GM19035 (cell line): Measurements from ENCODE around the gene WDR77.
A peak's percentile ranks its signal among the peaks of the same experiment; 100 is the strongest.

Experiments
- ATAC-seq: cut with Tn5 transposase; IDR thresholded peaks from one replicate; pipeline ENCODE4 v1.9.1; 2021; ENCODE audit not compliant: unreplicated experiment

WDR77 gene

GRCh38 chr1:111470596-111470995 lies 21.5 kb upstream of the WDR77 start:
- ATAC-seq, result no peak

DNA sequence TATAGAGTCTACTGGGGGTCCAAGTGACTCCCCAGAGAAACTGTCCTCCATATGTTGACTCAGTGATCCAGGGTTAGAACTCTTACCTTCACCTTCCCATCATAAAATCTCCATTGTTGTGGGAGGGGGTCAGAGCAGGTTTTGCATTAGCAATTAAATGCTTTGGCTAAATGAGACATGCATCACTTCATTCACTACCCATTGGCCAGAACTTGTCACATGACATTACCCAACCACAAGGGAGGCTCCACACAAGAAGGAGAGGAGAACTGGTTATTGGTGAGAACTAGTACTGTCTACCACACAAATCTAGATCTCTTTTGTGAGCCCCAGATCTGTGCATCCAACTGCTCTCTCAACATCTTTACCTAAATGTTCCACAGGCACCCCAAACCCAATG lies 20.5 kb upstream of the WDR77 start:
- no peak for ATAC-seq

GRCh38 chr1:111468717-111469100 lies 19.7 kb upstream of the WDR77 start:
- no peak for ATAC-seq

GRCh38 chr1:111467865-111468716 lies 19.0 kb upstream of the WDR77 start:
- ATAC-seq, result no peak

DNA sequence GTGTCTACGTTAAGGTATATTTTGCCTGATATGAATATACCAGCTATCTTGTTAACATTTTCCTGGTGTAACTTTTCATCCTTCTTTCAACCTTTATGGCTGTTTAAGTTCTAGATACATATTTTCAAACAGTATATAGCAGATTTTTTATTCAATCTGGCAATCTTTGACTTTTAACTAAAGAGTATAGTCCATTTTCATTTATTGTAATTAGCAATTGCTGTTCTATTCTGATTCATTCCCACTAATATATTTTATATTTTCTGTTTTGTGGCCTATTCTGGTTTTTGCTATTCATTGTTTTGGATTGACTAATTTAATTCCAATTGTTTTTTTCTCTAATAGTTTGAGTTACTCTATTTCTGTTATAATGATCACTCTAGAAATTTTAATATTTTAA lies 17.4 kb upstream of the WDR77 start:
- no peak for ATAC-seq

DNA sequence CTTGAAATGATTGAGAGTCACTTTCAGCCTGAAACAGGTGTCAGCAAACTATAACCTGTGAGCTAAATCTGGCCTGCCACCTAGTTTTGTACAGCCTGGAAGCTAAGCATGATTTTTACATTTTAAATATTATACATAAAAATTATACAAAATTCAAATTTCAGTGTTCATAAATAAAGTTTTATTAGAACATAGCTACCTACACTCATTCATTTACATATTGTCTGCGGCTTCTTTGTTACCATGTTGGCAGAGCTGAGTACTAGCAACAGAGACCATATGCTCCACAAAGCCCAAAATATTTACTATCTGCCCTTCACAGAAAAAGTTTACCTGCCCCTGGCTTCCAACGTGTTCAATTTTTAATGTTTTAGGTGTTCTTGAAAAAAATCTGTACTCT lies 16.7 kb upstream of the WDR77 start:
- ATAC-seq, result no peak

DNA sequence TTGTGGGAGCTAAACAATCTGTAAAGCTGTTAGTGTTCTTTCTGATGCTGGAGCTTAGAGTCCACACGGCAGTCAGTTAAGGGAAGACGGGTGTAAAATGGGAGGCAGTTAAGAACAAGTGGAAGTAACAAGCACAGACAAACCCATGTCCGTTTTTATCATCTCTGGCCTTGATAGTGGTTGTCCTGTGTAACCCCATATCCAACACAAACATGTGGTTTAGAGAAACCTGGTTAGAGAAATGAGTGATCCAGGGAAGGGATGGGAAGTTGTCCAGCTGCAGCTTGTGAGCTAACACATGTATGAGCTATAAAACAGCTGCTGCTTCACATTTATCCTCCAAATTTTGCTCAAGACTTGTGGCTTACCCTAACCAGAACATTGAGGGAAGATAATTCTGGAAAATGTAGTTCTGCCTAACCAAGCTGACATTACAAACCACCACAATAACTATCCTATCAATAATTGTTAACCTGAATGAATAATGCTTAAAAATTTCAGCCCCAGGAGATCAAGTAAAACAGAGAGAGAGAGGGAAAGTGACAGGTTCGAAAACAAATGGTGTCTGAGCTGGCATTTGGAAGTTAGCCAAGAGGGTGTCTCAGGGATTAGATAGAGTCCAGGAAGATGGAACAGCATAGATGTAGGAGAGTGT lies 14.1 kb upstream of the WDR77 start:
- no peak for ATAC-seq

- ATAC-seq, result no peak
These were observed 13.4 kb upstream of the WDR77 start for GRCh38 chr1:111462370-111463028.

DNA sequence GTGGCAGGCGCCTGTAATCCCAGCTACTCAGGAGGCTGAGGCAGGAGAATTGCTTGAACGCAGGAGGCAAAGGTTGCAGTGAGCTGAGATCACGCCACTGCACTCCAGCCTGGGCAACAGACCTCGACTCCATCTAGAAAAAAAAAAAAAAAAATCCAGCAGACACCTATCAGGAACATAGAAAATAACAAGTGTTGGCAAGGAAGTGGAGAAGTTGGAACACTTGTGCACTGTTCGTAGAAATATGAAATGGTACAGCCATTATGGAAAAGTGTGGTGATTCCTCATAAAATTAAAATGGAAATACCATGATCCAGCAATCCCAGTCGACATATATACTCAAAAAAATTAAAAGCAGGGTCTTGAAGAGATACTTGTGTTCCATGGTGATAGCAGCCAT lies 12.7 kb upstream of the WDR77 start:
- ATAC-seq, result no peak

DNA sequence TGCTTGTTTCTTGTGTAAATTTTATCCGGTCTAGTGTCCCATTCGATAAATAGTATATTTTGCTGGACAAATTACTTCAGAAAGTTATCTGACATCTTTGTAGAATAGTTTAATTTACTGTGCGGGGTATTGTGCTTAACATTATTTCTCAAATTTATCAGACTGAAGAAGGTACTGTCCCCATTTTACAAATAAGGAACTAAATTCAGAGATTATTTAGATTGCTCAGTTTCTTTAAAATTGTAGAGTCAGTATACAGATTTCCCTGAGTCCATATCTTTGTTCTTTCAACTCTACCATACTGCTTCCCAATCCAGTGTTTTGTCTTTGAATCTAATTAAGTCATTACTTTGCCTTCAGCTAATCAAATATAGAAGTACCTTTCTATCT lies 6.6 kb upstream of the WDR77 start:
- no peak for ATAC-seq

GRCh38 chr1:111454859-111455641 lies 6.0 kb upstream of the WDR77 start:
- ATAC-seq, result no peak

DNA sequence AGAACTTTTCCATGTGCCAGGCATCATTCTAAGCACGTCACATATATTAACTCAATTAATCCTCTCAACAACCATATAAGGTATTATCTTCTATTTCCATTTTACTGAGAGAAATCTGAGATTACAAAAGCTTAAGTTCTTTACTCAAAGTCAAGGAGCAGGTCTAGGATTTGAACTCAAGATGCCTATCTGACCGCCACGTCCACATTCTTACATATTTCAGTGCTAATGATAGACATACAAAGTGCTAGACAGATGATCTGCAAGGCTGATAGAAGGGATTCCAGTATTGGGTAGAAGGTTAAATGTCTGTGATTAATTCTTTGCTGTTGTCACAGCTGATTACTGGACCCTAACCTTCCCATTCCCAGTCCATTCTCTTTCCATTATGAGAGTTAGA lies 4.7 kb upstream of the WDR77 start:
- ATAC-seq, result no peak

DNA sequence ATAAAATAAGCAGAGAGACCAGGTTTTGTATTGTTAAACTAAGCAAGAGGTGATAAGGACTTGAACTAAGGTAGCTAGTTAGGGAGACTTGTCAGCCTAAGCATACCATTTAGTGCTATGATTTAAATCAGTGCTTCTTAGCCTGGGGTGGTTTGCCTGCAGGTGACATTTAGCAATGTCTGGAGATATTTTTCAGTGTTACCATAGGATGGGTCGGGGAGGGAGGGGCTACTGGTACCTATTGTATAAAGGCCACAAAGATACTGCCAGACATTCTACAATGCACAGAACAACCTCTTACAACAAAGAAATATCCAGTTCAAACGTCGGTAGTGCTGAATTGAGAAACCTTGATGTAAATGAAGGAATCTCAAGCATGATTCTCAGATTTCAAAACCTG lies 3.5 kb upstream of the WDR77 start:
- ATAC-seq, result no peak

GRCh38 chr1:111450185-111450584 lies 1.1 kb upstream of the WDR77 start:
- ATAC-seq, result no peak

GRCh38 chr1:111449703-111450017 lies 604 bp upstream of the WDR77 start:
- no peak for ATAC-seq

DNA sequence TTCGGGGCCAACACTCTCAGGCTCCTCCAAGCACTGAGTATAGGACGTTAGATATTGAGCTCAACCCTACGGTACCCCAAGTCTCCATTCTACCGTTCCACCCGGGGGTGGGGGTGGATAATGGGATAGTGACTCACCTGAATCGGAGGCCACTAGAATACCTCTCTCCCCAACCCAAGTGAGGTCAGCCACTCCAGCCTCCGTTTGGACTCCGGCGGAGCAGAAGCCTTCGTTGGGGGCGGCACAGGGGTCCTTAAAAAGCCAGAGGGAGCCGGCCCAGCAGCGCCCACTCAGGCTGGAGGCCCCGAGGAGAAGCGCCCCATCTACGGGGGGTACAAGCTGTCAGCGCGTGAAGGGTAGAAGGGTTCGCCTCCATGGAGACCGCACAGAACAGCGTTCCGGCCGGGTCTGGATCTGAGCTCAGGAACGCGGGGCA lies 556 bp downstream of the WDR77 start:
- ATAC-seq, result peak; percentile 29

- ATAC-seq, result no peak
These were observed 1.8 kb downstream of the WDR77 start for GRCh38 chr1:111446967-111447892.

GRCh38 chr1:111446546-111446945 lies 2.5 kb downstream of the WDR77 start:
- ATAC-seq, result no peak

DNA sequence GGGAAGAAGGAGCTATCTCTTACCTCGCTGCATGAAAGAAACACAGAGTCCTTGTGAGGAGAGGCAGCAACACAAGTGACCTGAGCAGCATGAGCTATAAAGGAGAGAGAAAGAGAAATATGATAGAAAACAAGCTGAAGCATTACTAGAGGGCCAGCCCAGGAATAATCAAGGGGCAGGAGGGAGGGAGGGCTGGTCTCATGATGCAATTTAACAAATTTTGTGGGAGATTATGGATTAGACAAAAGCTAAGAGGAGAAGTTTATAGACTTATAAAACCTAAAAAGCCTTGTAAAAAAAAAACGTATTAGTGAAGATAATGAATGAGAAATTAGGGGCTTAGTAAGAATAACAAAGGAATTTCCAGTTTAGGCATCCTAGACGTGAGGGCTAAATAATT lies 5.0 kb downstream of the WDR77 start:
- no peak for ATAC-seq

DNA sequence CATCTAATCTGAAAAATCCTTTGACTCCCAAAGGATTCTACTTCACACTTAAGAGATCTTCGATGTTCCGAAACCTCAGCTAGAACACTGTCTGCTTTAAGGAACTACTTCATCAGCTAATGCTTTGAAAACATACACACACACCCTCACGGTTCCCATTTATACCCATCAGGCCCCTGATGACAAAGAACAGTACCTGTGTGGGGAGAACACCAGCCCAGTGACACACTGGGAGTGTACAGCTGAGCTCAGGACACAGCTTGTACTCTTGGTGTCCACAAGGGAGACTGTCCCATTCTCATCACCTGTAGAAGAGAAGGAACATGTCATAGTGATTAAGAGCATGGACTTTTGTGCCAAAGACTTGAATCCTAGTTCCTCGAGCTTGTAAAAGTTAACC lies 6.6 kb downstream of the WDR77 start:
- ATAC-seq, result no peak
